Measurements from ENCODE around the gene OR4N5. TPM values are rescaled to one million over a fixed set of nuclear protein-coding genes. Genes with fewer than 3 reads are reported as not detected.
"Not testable (repeated sequence)": the region's sequence is repeated elsewhere in the genome, so short reads cannot be mapped to it uniquely, and the experiment has no call there.

OR4N5 gene
- not detected for polyA plus RNA-seq (ENCODE audit: insufficient read length in 12 of 12)
- long read RNA-seq, donor 1, result 0 reads
- long read RNA-seq, donor 2, result 0 reads
- long read RNA-seq, donor 3, result 0 reads
- long read RNA-seq, donor 4, result 0 reads
- long read RNA-seq, donor 5, result 0 reads
- long read RNA-seq, donor 6, result 0 reads
- long read RNA-seq, donor 7, result 0 reads
- long read RNA-seq, donor 8, result 0 reads
- long read RNA-seq, donor 9, result 0 reads
- long read RNA-seq, donor 10, result 0 reads
- long read RNA-seq, donor 11, result 0 reads

- DNase-seq, result no peak
Observed at GRCh38 chr14:20138520-20138919, at the start of gene OR4N5. Gene OR4N5, plus strand, starts transcription at chr14:20138820. Its CDS starts 4,916 bp downstream, at chr14:20143736.

GRCh38 chr14:20092050-20092449, 46.6 kb upstream of the OR4N5 start:
- no peak for DNase-seq

GRCh38 chr14:20093442-20093841, 45.2 kb upstream of the OR4N5 start:
- no peak for DNase-seq

- not testable (repeated sequence) for DNase-seq
Observed at GRCh38 chr14:20098926-20099770, 39.5 kb upstream of the OR4N5 start.

- DNase-seq, result no peak
Observed at GRCh38 chr14:20110438-20110837, 28.2 kb upstream of the OR4N5 start, which contains the start of gene OR4K17. Gene OR4K17, plus strand, starts transcription at chr14:20110739. Its CDS starts 6,761 bp downstream, at chr14:20117500.

GRCh38 chr14:20112321-20112720, 26.3 kb upstream of the OR4N5 start:
- no peak for DNase-seq

GRCh38 chr14:20116748-20117147, 21.9 kb upstream of the OR4N5 start:
- no peak for DNase-seq

- DNase-seq, result no peak
Observed at GRCh38 chr14:20118795-20119194, 19.8 kb upstream of the OR4N5 start.

GRCh38 chr14:20143911-20144310, 5.3 kb downstream of the OR4N5 start:
- DNase-seq, result no peak

GRCh38 chr14:20144820-20145219, 6.2 kb downstream of the OR4N5 start:
- no peak for DNase-seq

GRCh38 chr14:20164462-20164861, 25.8 kb downstream of the OR4N5 start:
- no peak for DNase-seq

- DNase-seq, result no peak
Observed at GRCh38 chr14:20167091-20167490, 28.5 kb downstream of the OR4N5 start.

- not testable (repeated sequence) for DNase-seq
Observed at GRCh38 chr14:20169852-20170251, 31.2 kb downstream of the OR4N5 start.

GRCh38 chr14:20174205-20174604, 35.6 kb downstream of the OR4N5 start:
- DNase-seq, result not testable (repeated sequence)

- no peak for DNase-seq
Observed at GRCh38 chr14:20176330-20176729, 37.7 kb downstream of the OR4N5 start.

GRCh38 chr14:20177433-20177974, 38.9 kb downstream of the OR4N5 start:
- no peak for DNase-seq

GRCh38 chr14:20179218-20179617, 40.6 kb downstream of the OR4N5 start:
- DNase-seq, result no peak

- DNase-seq, result no peak
Observed at GRCh38 chr14:20179880-20180279, 41.3 kb downstream of the OR4N5 start.

- DNase-seq, result no peak
Observed at GRCh38 chr14:20180486-20180885, 41.9 kb downstream of the OR4N5 start.

- no peak for DNase-seq
Observed at GRCh38 chr14:20184181-20184580, 45.6 kb downstream of the OR4N5 start.

- no peak for DNase-seq
Observed at GRCh38 chr14:20190596-20190995, 52.0 kb downstream of the OR4N5 start, which contains the start of gene OR11G2. Gene OR11G2, plus strand, starts transcription at chr14:20190896. Its CDS starts 6,542 bp downstream, at chr14:20197438.

GRCh38 chr14:20191396-20191795, 52.8 kb downstream of the OR4N5 start:
- no peak for DNase-seq

GRCh38 chr14:20194101-20194500, 55.5 kb downstream of the OR4N5 start:
- DNase-seq, result no peak

Measured in muscle of arm (tissue), 14 donors.